ENCODE measurements around the gene NPTXR.
"Not testable (repeated sequence)": the region's sequence is repeated elsewhere in the genome, so short reads cannot be mapped to it uniquely, and the experiment has no call there.

NPTXR gene

DNA sequence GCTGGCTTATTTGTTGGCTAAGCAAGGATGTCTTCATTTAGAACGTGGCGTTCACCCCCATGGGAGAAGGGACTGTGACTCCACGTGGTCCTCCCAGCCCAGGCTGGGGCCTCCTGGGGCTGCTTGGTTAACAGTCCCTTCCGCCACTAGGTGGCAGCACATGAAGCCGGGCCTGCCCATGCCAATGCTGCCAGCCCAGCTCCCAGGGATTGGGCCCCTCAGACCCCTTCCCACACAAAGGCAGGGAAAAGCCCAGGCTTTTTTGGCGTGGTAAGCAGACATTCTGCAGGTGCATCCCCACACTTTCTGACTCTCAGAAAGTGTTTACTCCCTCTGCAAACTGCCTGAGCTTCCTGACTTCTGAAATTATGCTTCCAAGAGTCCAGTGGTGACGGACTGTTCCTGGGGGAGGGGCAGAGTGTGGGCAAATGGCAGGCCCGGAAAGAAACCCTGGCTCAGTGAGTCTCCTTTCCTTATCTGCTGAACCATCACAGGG is 25.1 kb upstream of the NPTXR start:
- DNase-seq (ENCODE audit: low read depth), result peak; percentile 35

DNA sequence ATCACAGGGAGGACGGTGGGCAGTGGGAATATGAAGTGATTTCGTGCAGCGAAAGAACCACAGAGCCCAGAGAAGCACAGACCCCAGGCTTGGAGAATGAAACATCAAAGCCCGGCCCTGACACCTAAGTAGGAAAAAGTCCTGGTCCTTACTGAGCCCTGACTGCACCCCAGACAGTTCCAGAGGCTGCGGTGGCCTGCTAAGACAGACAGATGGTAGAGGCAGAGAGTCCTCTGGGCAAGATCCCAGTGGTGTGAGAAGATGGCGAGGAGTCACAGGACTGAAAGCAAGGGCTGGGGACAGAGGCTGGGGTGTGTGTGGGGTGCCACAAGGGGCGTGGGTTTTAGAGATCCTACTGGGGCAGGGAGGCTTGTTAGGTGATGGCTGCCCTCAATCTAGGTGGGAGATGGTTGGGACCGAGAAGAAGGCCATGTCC is 24.5 kb upstream of the NPTXR start:
- DNase-seq (ENCODE audit: low read depth), result no peak

DNA sequence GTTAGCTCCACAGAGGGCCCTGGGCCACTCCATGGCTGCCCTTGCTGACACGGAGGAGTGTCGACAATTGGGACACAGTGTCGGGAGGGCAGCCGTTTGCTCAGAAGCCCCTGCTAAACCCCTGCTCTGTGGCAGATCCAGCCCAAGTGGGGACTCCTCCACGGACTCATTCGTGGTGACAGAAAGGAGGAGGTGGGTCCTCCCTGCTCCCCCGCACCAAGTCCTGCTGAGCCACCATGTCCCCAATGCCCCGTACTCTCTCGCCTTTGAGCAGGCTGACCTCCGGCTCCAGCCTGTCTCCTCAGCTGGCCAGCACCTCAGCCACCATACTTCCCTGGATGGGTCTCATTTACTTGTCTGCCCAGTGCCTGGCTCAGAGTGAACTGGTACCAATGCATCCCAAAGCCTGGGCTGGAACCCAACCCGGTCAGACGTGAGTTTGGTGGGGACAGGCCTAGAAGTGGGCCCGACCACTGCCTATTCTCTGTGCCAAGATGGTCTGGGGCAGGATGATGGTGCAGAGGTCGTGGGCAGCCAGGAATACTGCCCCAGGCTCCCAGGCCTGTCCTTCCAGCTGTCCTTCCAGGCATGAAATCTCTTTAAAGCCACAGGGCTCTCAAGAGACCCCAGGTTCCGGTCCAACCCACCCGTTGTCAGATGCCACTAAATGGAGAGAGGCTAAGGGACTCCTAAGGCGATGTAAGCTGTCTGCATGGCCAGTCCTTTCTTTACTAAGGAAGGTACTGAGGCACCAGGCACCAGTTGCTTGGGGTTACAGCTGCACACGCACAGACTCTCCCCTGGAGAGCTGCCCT is 23.9 kb upstream of the NPTXR start:
- no peak for DNase-seq (ENCODE audit: low read depth)

DNA sequence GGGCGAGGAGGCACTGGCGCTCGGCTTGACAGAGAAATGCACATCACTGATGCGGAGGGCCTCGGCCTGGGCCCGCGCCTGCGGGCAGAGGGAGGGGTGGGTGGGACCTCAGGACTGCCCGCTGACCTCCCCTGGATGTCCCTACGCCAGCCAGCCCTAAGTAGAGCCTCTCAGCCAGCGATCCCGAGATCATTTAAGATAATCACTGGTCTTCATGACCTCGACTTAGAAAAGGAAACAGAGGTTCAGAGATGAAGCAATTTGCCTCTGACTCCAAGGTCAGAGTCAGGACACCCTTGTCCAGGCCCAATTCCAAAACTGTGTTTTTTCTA is 23.3 kb upstream of the NPTXR start:
- no peak for DNase-seq (ENCODE audit: low read depth)

DNA sequence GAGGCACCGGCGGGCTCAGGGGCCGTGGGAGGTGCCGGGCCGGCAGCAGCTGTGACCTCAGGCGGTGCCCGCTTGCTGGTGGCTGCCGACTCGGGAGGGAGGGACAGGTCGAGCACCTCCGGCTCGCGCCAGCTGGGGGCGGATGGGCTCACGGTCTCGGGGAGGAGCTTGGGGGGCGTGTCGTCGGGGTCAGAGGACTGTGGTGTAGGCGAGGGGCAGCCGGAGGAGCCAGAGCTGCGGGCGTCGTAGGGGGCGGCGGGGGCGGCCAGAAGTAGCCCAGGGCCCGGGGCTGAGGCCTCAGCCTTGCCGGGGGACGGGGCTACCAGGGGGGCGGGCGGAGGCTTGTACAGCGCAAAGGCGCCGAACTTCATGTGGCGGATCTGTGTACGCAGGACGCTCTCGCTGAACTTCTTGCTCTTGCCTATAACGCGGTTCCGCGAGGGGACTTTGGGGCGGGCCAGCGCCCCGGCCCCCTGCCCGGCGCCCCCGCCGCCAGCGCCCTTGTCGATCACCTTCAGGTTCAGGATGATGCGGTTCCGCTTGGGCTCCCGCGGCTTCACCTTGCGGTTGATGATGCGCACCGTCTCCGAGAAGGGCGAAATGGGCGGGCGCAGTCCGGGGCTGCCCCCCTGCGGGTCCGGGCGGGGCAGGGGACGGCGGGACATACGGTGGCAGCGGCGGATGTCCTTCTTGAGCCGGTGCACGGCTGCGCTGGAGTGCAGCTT is 22.7 kb upstream of the NPTXR start:
- no peak for DNase-seq (ENCODE audit: low read depth)

DNA sequence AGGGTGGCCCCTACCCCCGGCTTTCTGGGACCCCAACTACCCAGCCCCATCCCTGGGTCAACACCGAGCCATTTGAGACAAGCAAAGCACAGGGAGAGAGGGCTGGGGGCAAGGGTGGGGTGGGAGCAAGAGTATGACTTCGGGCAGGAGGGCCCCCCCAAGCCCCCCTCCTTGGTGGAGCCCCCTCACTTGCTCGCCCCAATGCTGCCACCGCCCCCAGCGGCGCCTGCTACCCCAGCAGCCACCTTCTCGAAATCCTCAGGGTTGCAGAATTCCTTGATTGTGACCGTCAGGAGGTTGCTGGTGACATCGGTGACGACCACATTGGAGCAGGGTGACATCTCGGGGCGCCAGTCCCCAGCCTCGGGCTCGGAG is 22.2 kb upstream of the NPTXR start:
- no peak for DNase-seq (ENCODE audit: low read depth)

DNA sequence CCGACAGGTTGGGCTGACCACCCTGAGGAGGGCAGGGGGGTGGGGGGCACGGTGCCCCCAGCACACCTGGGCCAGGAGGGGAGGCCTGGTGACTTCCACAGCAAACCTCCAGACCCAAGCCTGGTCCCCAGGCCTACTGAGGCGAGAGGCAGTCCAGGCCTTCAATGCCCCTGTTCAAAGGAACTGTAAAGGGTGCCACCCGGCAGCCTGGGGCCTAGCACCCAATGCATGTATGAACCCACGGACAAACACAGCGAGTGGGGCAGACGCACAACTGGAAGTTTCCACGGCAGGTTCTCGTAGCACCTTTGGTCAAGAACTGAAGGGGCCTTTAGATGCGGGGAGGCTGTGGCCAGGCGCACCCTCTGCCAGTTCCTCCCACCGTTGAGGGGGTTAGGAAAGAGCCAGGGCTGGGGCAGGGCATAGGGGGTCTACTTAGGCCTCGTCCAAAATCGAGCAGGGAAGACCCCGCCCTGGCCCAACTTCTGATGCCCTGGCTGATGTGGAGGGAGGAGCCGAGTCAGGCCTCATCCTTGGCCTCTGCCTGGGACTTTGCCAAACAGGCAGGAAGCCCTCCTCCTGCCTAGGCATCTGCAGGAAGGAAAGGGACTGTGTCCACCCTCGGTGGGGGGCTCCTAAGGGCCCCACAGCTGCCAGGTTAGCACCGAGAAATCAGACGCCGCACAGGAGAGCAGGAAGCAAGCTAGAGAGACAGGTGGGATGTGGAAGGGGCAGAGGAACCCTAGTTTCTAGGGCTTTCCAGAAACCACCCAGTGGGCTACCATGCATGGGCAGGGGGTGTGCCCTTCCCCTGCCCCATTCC is 21.6 kb upstream of the NPTXR start:
- DNase-seq (ENCODE audit: low read depth), result no peak

DNA sequence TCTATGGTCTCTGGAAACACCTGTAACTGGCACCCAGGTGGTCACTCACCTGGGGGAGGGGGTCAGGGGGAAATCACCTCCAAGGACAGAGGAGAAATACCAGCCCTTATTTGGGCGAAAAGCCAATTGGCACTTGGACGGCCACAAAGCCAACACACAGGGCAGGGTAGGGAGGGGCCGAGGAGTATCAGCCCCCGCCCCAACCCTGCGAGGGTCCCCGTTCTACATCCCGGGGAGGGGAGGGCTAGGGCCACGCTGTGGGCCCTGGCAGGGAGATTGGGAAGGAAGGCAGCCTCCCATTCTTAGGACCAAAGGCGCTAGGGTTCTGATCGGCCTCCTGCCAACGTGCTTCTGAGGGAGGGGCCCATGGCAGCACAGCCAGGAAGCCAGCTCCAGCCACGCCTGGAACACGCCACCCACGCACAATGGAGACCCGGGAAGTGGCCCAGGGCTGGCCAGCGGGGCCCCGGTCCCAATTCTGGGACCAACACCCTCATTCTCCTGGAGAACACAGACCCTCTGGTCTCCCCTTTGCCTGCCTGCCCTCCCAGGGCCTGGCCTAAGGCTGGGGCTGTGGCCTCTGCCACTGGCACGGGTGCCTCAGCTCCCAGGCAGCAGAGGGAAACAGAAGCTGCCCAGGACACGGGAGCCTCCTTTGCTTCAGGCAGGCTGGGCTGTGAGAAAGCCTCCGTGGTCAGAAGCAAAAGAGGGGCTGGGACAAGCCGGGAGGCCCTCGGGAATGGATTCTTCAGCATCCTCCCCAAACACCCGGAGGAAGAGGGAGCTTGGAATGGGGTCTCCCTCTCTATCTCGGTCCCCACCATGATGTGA is 20.7 kb upstream of the NPTXR start:
- no peak for DNase-seq (ENCODE audit: low read depth)

DNA sequence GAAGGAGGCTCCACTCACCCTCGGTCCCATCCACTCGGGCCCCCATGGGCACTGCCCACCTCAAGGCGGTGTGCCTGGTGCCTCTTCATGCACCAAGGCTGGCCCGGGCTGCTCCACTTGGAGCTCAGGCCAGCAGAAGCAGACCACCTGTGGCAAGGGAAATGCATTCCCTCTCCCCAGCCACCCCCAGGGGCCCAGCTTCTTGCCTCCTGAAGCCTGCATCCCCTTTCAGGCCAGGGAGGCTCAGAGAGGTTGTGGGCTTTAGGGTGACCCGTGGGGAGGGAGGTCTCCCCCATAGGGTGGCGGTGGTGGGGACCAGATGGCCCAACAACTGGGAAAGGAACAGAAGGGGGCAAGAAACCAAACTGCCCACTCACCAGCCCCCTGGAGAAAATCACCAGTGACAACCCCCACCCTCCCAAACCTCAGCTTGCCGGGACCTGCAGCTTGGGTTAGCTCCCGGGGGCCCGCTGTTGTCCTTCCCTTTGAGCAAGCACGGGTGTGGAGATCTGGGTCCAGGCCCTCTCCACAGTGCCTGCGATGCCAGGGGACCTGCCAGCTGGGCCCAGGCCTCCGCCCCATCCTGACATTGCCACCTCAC is 19.8 kb upstream of the NPTXR start:
- DNase-seq (ENCODE audit: low read depth), result no peak

DNA sequence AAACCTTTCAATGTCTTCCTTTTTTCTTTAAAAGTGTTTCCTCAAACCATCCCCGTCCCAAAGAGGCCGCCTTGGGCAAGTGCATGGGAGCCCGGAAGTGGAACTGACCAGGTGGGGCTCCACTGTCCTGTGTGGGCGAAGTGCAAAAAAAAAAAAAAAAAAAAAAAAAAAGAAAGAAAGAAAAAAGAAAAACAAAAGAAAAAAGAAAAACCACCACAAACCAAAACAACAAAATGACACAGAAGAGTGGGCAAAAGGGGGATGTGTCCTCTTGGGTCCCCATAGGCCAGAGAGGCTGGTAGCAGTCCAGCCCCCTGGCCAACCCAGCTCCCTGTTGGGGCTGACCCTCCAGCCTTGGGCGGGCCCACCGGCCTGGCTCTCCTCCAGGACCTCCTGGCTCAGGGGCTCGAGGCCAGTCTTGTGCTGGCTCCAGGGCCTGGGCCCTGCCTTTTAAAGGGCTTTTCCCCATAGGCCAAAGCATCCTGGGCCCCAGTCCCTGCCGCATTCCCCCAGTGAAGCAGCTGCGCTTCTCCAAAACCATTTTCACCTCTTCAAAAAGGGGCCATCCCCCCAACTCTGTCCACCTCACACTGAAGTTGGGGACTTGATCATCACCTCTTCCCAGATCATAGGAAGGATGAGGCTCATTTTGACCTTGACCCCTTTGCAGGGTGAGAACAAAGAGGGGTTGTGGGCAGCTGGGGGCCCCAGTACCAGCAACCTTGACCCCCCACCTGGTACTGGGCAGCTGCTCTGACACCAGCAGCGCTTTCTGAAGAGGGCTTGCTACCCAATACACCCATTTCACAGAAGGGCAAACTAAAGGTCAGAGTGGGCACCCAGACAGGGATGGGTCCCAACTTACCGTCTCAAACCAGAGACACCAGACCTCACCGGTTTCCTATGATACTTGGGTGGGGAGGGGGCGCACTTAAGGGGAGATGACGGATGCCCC is 18.8 kb upstream of the NPTXR start:
- no peak for DNase-seq (ENCODE audit: low read depth)

DNA sequence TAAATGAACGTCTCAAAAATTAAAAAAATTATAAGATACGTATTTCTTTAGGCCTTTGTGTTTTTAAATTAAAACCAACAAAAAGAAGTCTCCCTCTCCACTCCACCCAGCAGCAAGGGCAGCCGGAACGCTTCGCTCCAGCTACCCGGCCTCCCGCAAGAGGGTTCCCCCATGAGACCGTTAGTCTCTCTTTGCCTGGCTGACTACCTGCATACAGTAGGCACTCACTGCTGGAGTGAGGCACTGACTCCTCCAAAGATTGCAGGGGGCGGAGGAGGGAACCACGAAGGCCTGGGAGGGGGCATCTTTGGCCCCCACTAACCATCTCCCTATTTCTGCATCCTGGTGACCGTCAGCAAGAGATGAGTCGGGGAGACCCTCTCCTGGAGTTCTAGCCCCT is 18.1 kb upstream of the NPTXR start:
- DNase-seq (ENCODE audit: low read depth), result no peak

DNA sequence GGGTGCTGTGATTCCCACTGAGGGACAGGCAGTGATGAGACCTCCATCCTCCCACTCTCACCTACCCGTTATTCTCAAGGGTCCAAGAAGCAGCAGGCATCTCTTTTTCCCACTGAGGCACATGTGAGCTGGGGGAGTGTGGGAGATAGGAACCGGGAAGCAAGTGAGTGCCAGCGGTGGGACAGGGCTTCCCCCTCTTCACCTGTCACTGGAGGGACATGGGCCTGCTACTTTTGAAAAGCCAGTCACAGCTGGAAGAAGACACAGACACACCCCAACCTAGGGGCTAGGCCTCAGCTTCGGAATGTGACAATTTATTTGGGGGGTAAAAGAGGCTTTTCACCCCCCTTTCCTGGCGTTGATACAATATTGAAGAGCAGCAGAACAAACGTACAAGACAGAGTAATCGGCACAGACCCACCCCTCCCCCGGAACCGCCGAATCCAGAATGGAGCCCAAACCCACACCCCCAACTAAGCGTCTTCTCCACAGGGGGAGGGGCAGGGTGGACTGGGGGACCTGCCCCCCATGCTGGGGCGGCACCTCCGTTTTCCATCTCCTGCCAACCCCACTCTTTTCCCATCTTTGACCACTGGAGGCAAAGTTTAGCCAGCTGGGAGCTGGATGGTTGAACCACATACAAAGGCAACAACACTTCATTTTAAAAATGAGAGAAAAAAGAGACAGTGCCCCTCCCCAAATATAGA is 17.5 kb upstream of the NPTXR start:
- DNase-seq (ENCODE audit: low read depth), result no peak

DNA sequence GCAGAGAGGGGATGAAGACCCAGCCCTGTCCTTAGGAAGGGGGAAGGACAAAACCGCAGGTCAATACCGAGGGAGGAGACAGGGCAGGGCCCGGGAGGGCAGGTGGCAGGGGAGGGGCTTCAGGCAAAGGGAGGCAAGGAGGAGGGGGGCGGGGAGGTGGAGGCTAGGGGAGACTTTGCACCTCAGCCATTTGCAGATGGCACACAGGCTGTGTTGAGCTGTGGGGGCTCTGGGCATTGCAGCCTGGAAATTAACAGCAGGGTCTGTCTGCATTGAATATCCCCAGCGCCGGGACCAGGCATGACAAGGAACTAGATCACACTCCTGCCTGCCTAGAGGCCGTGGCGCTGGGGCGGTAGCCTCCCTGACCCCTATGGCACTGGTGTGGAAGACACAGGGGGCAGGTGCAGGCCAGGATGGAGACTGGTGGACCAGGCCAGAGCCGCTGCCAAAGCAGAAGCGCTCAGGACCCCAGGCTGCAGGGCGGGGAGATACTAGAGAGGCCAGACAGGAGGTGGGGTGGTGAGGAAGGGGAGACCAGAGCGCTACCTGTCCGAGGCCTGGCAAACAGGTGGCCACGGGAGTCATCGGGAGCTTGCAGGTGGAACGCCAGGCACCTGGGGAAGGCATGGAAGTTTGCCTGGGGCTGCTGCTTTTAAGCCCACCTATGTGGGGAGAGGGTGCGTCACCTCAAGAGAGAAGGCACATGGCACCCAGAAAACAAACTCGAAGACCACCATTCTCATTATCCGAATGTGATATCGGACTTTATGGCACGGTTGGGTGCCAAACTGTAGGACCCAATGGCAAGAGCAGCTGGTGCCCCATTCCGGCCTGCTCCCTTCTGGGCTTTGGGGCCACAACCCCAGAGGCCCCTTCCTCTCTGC is 16.7 kb upstream of the NPTXR start:
- no peak for DNase-seq (ENCODE audit: low read depth)

DNA sequence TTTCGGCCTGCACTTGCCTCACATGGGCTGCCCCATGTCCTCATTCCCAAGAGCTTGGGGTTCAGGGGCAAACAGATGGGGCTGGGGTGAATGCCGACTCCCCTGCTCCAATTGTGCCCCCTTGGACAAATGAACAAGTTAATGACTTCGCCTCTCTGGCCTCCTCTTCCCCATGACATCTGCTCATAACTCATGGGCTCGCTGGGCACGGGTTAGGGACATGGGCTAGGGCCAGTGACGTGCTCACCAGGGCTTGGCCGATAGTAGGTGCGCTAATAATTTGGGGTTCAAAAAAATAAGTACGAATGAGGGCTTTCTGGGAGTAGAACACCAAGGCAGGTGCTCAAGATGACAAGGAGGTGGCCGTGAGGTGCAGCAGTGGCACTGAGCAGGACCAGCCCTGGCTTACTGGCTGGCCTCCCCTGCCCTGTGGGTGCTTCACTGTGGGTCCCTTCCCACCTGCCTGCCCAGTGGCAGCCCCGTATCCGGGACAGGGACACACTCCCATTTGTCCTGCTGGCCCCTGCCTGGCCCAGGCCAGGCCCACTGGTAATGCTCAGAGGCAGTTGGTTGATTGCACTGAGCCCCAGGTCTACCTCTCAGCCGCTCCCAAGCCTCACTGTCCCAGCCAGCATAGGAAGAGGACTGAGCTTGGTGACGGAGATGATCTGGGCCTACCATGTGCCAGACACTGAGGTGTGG is 15.9 kb upstream of the NPTXR start:
- no peak for DNase-seq (ENCODE audit: low read depth)

DNA sequence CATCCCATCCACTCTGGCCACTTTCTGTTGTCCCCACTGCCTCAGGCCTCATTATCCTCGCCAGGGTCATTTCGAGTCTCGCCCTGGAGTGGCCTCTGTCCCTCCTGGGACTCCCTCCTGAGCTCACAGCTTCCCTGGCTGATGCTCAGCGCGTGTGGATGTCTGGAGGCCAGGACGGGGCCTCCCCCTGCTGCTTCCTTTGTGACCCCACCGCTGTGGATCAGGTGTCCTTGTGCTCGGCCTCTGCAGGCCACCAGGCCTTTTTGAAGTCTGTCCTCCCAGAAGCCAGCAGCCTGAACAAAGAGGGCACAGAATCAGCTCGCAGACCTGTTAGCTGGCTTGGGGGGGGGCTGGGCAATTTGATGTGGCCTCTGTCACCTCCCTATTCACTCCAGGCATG is 14.7 kb upstream of the NPTXR start:
- DNase-seq (ENCODE audit: low read depth), result no peak

DNA sequence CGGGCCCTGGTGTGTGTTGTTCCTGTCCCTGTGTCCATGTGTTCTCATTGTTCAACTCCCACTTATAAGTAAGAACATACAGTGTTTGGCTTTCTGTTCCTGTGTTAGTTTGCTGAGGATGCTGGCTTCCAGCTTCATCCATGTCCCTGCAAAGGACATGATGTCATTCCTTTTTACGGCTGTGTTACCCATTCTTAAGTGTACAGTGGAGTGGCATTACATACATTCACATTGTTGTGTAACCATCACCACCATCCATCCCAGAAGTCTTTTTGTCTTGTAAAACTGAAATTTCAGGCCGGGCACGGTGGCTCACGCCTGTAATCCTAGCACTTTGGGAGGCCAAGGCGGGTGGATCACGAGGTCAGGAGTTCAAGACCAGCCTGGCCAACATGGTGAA is 10.6 kb upstream of the NPTXR start:
- not testable (repeated sequence) for DNase-seq (ENCODE audit: low read depth)

DNA sequence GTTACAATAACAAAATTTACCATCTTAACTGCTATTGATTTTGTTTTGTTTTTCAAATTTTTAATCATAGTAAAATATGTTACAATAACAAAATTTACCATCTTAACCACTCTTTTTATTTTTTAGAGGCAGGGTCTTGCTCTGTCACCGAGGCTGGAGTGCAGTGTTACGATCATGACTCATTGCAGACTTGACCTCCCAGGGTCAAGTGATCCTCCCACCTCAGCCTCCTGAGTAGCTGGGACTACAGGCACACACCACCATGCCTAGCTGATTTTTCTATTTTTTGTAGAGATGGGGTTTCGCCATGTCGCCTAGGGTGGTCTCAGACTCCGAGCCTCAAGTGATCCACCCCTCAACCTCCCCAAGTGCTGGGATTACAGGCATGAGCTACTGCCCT is 10.1 kb upstream of the NPTXR start:
- not testable (repeated sequence) for DNase-seq (ENCODE audit: low read depth)

DNA sequence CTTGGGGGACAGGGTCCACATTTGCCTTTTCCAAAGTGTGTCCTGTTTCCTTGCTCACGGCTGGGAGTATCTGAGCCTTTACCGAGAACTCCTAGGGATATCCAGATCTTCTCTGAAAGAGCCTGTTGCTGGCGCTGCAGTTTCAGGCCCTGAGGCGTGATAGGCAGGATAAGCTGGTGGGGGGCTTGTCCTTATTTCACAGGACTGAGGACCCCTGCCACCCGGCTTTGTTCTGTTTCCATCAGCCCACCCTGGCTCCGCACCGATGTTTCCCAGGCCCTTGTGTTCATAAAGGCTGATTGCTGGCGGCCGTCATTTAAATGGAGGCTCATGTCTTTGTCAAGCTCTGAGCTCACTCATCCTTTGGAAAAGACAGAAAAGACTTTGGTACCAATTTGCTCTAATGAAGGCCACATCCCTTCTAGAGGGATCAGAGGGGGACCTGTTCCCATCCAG is 9.4 kb upstream of the NPTXR start:
- no peak for DNase-seq (ENCODE audit: low read depth)
